SK-N-SH (cell line): ENCODE measurements around the gene COL4A4. TPM values are rescaled to one million over a fixed set of nuclear protein-coding genes. Genes with fewer than 3 reads are reported as not detected.

Source experiments
- CTCF ChIA-PET: fragments of 300-600, 350-600 bp; formaldehyde crosslinking; extraction: SDS; loops from one replicate; lab custom pipeline; 2021; lab: Yijun Ruan, JAX
- POLR2A ChIA-PET: fragments of 350-600 bp; sonication (Branson Sonifier 250); formaldehyde crosslinking; extraction: SDS; loops from one replicate; lab custom pipeline; 2020; ENCODE audit warnings: antibody characterized with exemption, inconsistent platforms; lab: Yijun Ruan, JAX
- DNase-seq: peaks from one replicate; pipeline ENCODE4 v3.0.0; 2012
- H2AFZ ChIP-seq: fragments of 200-600 bp; sonication (generic); 2 replicates; pipeline ENCODE4 v1.8.1; 2016; ENCODE audit warnings: antibody characterized with exemption, mild to moderate bottlenecking, low read depth
- H3F3A ChIP-seq: fragments of 200-600 bp; sonication (generic); replicated peaks from 2 replicates; pipeline ENCODE3; 2016; ENCODE audit warnings: antibody characterized with exemption, mild to moderate bottlenecking; ENCODE audit not compliant: insufficient read depth
- H3K27ac ChIP-seq, 2 experiments: fragments of 200-500 bp in 1 of 2; fragments of 200-600 bp in 1 of 2; sonication (Bioruptor generic) in 1 of 2; sonication (generic), shearing (Covaris generic) in 1 of 2; 2 replicates each; pipeline versions ENCODE4 v1.5.1 to v1.6.1; 2014 to 2016; ENCODE audit warnings: low read depth in 2 of 2, inconsistent platforms in 1 of 2, low read length in 1 of 2, mild to moderate bottlenecking in 1 of 2, mixed read lengths in 1 of 2
- H3K27me3 ChIP-seq: fragments of 200-600 bp; sonication (generic), shearing (Covaris generic); 2 replicates; pipeline ENCODE4 v1.6.1; 2016; ENCODE audit warnings: mixed run types; ENCODE audit not compliant: insufficient read depth
- H3K36me3 ChIP-seq, 2 experiments: fragments of 200-500 bp in 1 of 2; fragments of 200-600 bp in 1 of 2; sonication (Bioruptor generic) in 1 of 2; sonication (generic) in 1 of 2; replicated peaks in 1 of 2; 2 replicates each; pipeline versions ENCODE3 to v1.5.1; 2014 to 2016; ENCODE audit warnings: low read length in 1 of 2, mild to moderate bottlenecking in 1 of 2; ENCODE audit not compliant: insufficient read depth in 2 of 2, control insufficient read depth in 1 of 2
- H3K4me1 ChIP-seq, 2 experiments: fragments of 200-500 bp in 1 of 2; fragments of 200-600 bp in 1 of 2; sonication (Bioruptor generic) in 1 of 2; sonication (generic), shearing (Covaris generic) in 1 of 2; 2 replicates each; pipeline versions ENCODE4 v1.5.1 to v1.6.1; 2014 to 2016; ENCODE audit warnings: low read depth in 1 of 2, low read length in 1 of 2, mixed run types in 1 of 2; ENCODE audit not compliant: insufficient read depth in 2 of 2, control insufficient read depth in 1 of 2
- H3K4me2 ChIP-seq: fragments of 200-600 bp; sonication (generic), shearing (Covaris generic); 2 replicates; pipeline ENCODE4 v1.6.1; 2017; ENCODE audit warnings: mixed run types
- H3K4me3 ChIP-seq, 2 experiments: fragments of 200-500 bp in 1 of 2; fragments of 200-600 bp in 1 of 2; sonication (Bioruptor generic) in 1 of 2; sonication (generic), shearing (Covaris generic) in 1 of 2; 2 replicates each; pipeline versions ENCODE4 v1.5.1 to v1.8.1; 2014 to 2016; ENCODE audit warnings: low read depth in 2 of 2, inconsistent platforms in 1 of 2, low read length in 1 of 2, mild to moderate bottlenecking in 1 of 2, mixed read lengths in 1 of 2, moderate library complexity in 1 of 2
- H3K79me2 ChIP-seq: fragments of 200-600 bp; sonication (generic); 2 replicates; pipeline ENCODE4 v1.8.1; 2017; ENCODE audit warnings: mild to moderate bottlenecking; ENCODE audit not compliant: insufficient read depth
- H3K9ac ChIP-seq: fragments of 200-600 bp; sonication (generic); 2 replicates; pipeline ENCODE4 v1.6.1; 2017; ENCODE audit warnings: mixed run types
- H3K9me2 ChIP-seq: fragments of 200-600 bp; sonication (generic); 2 replicates; pipeline ENCODE4 v1.6.1; 2017; ENCODE audit warnings: mixed run types
- H3K9me3 ChIP-seq: fragments of 200-600 bp; sonication (generic); 2 replicates; pipeline ENCODE4 v1.6.1; 2017; ENCODE audit warnings: mixed run types, mild to moderate bottlenecking, moderate library complexity
- H4K20me1 ChIP-seq: fragments of 200-600 bp; sonication (generic); 2 replicates; pipeline ENCODE4 v1.6.1; 2017; ENCODE audit warnings: mild to moderate bottlenecking, mixed run types; ENCODE audit not compliant: insufficient read depth
- EZH2phosphoT487 ChIP-seq: fragments of 200-600 bp; sonication (generic); IDR thresholded peaks from 2 replicates; pipeline ENCODE4 v1.6.1; 2017; ENCODE audit warnings: low read depth, mixed run types, mild to moderate bottlenecking, antibody characterized with exemption, moderate library complexity, borderline replicate concordance
- FOXM1 ChIP-seq: IDR thresholded peaks from 2 replicates; pipeline ENCODE4 v1.4.0; 2012; ENCODE audit warnings: low read depth, mild to moderate bottlenecking
- MXI1 ChIP-seq: IDR thresholded peaks from 2 replicates; pipeline ENCODE4 v1.6.1; 2012; ENCODE audit warnings: mild to moderate bottlenecking, low read depth, low read length, improper control_type of control experiment
- NFIC ChIP-seq: IDR thresholded peaks from 2 replicates; pipeline ENCODE4 v1.4.0; 2012; ENCODE audit warnings: borderline replicate concordance
- NRF1 ChIP-seq: IDR thresholded peaks from 2 replicates; pipeline ENCODE4 v1.6.1; 2012; ENCODE audit warnings: low read depth, mild to moderate bottlenecking, low read length
- POLR2AphosphoS5 ChIP-seq: IDR thresholded peaks from 2 replicates; pipeline ENCODE4 v1.6.1; 2012; ENCODE audit warnings: low read depth, low read length
- RAD21 ChIP-seq: IDR thresholded peaks from 2 replicates; pipeline ENCODE4 v1.6.1; 2012; ENCODE audit warnings: mild to moderate bottlenecking, low read length
- SIN3A ChIP-seq: IDR thresholded peaks from 2 replicates; pipeline ENCODE4 v1.6.1; 2012; ENCODE audit warnings: low read depth, mild to moderate bottlenecking, low read length, moderate library complexity, borderline replicate concordance
- WGBS: methylation state at CpG from one replicate; pipeline ENCODE4 v1.1.6; 2017; ENCODE audit warnings: low lambda C conversion rate; 5-methylcytosine and 5-hydroxymethylcytosine counted together
- polyA plus RNA-seq, 3 experiments: library from polyadenylated mRNA; depleted of rRNA; stranded (reverse); fragments of >200 nt; gene quantifications; 2 replicates each; pipeline ENCODE4 v1.2.3, GENCODE V29; 2012
- TF ChIP-seq, protein P1 (sequence below): IDR thresholded peaks from 2 replicates; pipeline ENCODE4 v1.4.0; 2012; ENCODE audit warnings: low read depth, borderline replicate concordance
- TF ChIP-seq, protein P2 (sequence below): IDR thresholded peaks from 2 replicates; pipeline ENCODE4 v1.6.1; 2012; ENCODE audit warnings: mild to moderate bottlenecking, low read depth, low read length, moderate library complexity
- TF ChIP-seq, protein P3 (sequence below): fragments of 150-350 bp; IDR thresholded peaks from 2 replicates; pipeline ENCODE4 v1.6.1; 2016; ENCODE audit warnings: mild to moderate bottlenecking, low read depth, low read length
- TF ChIP-seq, protein P4 (sequence below): IDR thresholded peaks from 2 replicates; pipeline ENCODE4 v1.4.0; 2012; ENCODE audit warnings: low read depth

The COL4A4 gene
- polyA plus RNA-seq, 1 of the 3 experiments (the other 2 are of a cell fraction): not detected

DNA sequence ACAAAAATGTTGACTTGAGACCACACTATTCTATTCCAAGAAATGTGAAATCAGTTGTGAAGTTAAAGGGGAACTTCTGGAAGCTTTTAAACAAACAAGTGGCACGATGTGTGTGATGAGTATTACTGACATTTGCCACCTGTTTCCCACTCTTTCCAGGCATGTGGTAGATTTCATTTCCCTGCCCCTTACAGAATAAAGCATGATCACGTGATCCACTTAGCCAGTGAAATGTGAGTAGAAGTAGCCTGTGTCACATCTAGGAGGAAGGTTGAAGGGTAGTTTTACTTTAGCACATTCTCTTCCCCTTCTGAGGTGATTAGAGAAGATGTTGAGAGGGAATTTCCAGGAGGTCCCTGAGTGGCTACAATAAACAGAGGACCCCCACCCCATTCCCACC lies 3.8 kb downstream of the COL4A4 start (continued):
- TF ChIP-seq, protein P1, sequence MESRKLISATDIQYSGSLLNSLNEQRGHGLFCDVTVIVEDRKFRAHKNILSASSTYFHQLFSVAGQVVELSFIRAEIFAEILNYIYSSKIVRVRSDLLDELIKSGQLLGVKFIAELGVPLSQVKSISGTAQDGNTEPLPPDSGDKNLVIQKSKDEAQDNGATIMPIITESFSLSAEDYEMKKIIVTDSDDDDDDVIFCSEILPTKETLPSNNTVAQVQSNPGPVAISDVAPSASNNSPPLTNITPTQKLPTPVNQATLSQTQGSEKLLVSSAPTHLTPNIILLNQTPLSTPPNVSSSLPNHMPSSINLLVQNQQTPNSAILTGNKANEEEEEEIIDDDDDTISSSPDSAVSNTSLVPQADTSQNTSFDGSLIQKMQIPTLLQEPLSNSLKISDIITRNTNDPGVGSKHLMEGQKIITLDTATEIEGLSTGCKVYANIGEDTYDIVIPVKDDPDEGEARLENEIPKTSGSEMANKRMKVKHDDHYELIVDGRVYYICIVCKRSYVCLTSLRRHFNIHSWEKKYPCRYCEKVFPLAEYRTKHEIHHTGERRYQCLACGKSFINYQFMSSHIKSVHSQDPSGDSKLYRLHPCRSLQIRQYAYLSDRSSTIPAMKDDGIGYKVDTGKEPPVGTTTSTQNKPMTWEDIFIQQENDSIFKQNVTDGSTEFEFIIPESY: no peak
- TF ChIP-seq, protein P2, sequence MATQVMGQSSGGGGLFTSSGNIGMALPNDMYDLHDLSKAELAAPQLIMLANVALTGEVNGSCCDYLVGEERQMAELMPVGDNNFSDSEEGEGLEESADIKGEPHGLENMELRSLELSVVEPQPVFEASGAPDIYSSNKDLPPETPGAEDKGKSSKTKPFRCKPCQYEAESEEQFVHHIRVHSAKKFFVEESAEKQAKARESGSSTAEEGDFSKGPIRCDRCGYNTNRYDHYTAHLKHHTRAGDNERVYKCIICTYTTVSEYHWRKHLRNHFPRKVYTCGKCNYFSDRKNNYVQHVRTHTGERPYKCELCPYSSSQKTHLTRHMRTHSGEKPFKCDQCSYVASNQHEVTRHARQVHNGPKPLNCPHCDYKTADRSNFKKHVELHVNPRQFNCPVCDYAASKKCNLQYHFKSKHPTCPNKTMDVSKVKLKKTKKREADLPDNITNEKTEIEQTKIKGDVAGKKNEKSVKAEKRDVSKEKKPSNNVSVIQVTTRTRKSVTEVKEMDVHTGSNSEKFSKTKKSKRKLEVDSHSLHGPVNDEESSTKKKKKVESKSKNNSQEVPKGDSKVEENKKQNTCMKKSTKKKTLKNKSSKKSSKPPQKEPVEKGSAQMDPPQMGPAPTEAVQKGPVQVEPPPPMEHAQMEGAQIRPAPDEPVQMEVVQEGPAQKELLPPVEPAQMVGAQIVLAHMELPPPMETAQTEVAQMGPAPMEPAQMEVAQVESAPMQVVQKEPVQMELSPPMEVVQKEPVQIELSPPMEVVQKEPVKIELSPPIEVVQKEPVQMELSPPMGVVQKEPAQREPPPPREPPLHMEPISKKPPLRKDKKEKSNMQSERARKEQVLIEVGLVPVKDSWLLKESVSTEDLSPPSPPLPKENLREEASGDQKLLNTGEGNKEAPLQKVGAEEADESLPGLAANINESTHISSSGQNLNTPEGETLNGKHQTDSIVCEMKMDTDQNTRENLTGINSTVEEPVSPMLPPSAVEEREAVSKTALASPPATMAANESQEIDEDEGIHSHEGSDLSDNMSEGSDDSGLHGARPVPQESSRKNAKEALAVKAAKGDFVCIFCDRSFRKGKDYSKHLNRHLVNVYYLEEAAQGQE: no peak

DNA sequence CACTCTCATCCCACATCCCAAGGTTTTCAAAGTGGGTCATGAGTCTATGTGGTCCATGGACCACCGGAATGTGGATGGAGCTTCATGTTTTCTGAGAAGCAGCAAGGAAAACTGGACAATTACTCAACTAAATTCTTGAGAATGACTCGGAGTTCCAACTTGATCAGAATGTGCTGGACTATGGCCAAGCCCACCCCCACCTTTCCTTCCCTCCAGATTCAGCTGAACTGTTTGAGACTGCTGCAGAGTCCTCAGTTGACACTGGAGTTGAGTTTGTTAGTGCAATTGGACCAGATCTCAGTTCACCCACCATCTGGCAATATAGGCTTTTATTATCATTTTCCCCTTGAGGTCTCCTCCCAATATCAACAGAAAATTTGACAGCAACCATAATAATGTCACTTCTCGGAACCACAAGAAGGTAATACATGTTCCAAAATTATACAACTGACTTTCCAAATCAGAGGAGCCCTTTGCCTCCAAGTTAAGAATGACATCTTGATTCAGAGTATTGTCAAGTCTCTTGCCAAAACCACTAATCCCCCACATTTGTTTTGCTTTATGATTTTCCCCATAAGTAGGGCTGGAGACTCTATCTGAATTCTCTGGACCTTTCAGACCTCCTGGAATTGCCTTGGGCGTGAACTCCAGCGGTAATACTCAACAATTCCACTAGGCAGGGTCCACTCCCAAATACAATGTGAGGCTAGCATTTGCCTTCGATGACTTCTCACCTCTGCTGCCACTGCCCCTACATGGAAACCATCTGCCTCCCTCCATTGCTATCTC lies 8.8 kb downstream of the COL4A4 start:
- H3K9me3 ChIP-seq: no peaks in the 10 kb centered on the region
- no peaks in the 10 kb centered on the region for H3F3A ChIP-seq
- ChIA-PET POLR2A (no interaction called here), CTCF (interaction anchor here (0.8 to 2.0 kb wide), 3 partner anchors 25 to 83 kb away, joined by 3 to 5 read pairs (median 3); no protein-coding TSS in a partner anchor)
- WGBS: 11% methylated on average over 6 of the region's 6 CpGs
- no peaks in the 10 kb centered on the region for H3K79me2 ChIP-seq
- no peaks in the 10 kb centered on the region for H3K36me3 ChIP-seq
- DNase-seq: no peak
- no peak overlapping the region for H3K9ac ChIP-seq
- TF ChIP-seq, protein P3, sequence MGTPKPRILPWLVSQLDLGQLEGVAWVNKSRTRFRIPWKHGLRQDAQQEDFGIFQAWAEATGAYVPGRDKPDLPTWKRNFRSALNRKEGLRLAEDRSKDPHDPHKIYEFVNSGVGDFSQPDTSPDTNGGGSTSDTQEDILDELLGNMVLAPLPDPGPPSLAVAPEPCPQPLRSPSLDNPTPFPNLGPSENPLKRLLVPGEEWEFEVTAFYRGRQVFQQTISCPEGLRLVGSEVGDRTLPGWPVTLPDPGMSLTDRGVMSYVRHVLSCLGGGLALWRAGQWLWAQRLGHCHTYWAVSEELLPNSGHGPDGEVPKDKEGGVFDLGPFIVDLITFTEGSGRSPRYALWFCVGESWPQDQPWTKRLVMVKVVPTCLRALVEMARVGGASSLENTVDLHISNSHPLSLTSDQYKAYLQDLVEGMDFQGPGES: no peak
- no peak for TF ChIP-seq NRF1
- TF ChIP-seq RAD21: no peak
- TF ChIP-seq MXI1: no peak
- no peak for TF ChIP-seq POLR2AphosphoS5
- TF ChIP-seq, protein P4, sequence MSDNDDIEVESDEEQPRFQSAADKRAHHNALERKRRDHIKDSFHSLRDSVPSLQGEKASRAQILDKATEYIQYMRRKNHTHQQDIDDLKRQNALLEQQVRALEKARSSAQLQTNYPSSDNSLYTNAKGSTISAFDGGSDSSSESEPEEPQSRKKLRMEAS: no peak
- no peak for TF ChIP-seq NFIC
- TF ChIP-seq FOXM1: no peak
- no peak for TF ChIP-seq SIN3A
- TF ChIP-seq EZH2phosphoT487: no peak
- peaks cover 20% of the 10 kb centered on the region; the same call in 1 of the 2 replicates for H3K27me3 ChIP-seq
- no peaks in the 10 kb centered on the region for H4K20me1 ChIP-seq
- no peak overlapping the region for H3K4me2 ChIP-seq
- H3K4me1 ChIP-seq: no peaks in the 10 kb centered on the region
- H3K9me2 ChIP-seq: no peaks in the 10 kb centered on the region
- H3K4me3 ChIP-seq: no peak overlapping the region
- H2AFZ ChIP-seq: no peak overlapping the region
- no peak overlapping the region for H3K27ac ChIP-seq
